Gastroesophageal sphincter (tissue), 4 donors: ENCODE data around the gene PSAPL1. TPM values are rescaled to one million over a fixed set of nuclear protein-coding genes. Genes with fewer than 3 reads are reported as not detected.

Experiments used
- ATAC-seq: fragments of 150-250 bp; one replicate; pipeline ENCODE4 v1.9.1; 2016; ENCODE audit warnings: mild to moderate bottlenecking, moderate library complexity
- H3K27ac ChIP-seq, 4 donors: fragments of 200-600 bp; sonication (generic) in 3 of 4; 1 replicate in 3 of 4; 2 replicates in 1 of 4; pipeline ENCODE4 v1.5.1; 2016 to 2019
- H3K27me3 ChIP-seq: fragments of 200-600 bp; sonication (generic); one replicate; pipeline ENCODE4 v1.5.1; 2019
- H3K36me3 ChIP-seq, 2 donors: fragments of 200-600 bp; sonication (generic); one replicate each; pipeline ENCODE4 v1.5.1; 2019; ENCODE audit warnings: control low read depth in 1 of 2
- H3K4me1 ChIP-seq, 3 donors: fragments of 200-600 bp; sonication (generic); 1 replicate in 2 of 3; 2 replicates in 1 of 3; pipeline ENCODE4 v1.5.1; 2016 to 2019; ENCODE audit warnings: control low read depth in 2 of 3
- H3K4me3 ChIP-seq, 2 donors: fragments of 200-600 bp; sonication (generic); one replicate each; pipeline ENCODE4 v1.5.1; 2019; ENCODE audit warnings: mild to moderate bottlenecking in 1 of 2, moderate library complexity in 1 of 2
- H3K9me3 ChIP-seq, 3 donors: fragments of 200-600 bp; sonication (generic); one replicate each; pipeline ENCODE4 v1.5.1; 2017 to 2019; ENCODE audit warnings: control low read depth in 2 of 3
- CTCF ChIP-seq, 4 experiments: fragments of 200-600 bp in 2 of 4; fragments of 450-650 bp in 2 of 4; sonication (generic) in 1 of 4; IDR thresholded peaks; one replicate each; pipeline ENCODE4 v1.5.1; 2017 to 2019; ENCODE audit warnings: antibody characterized with exemption in 4 of 4, mild to moderate bottlenecking in 2 of 4, moderate library complexity in 2 of 4
- EP300 ChIP-seq: sonication (generic); formaldehyde crosslinking; IDR thresholded peaks from one replicate; pipeline ENCODE4 v1.6.1; 2017; ENCODE audit warnings: antibody characterized with exemption, mild to moderate bottlenecking
- POLR2A ChIP-seq, 2 donors: fragments of 450-650 bp; IDR thresholded peaks; one replicate each; pipeline ENCODE4 v1.6.1; 2017; ENCODE audit warnings: antibody characterized with exemption in 2 of 2, mild to moderate bottlenecking in 2 of 2, moderate library complexity in 1 of 2
- POLR2AphosphoS5 ChIP-seq: sonication (generic); formaldehyde crosslinking; IDR thresholded peaks from one replicate; pipeline ENCODE4 v1.6.1; 2017; ENCODE audit warnings: antibody characterized with exemption
- WGBS, 2 donors: methylation state at CpG; one replicate each; pipeline ENCODE4 v1.1.5; 2018; ENCODE audit warnings: low coverage in 1 of 2; 5-methylcytosine and 5-hydroxymethylcytosine counted together
- total RNA-seq, 4 donors: library from RNA; depleted of rRNA; stranded (reverse); fragments of >200 nt; gene quantifications; one replicate each; pipeline ENCODE4 v1.1.0, GENCODE V29; 2016

Gene PSAPL1
- total RNA-seq, 4 donors from 2014 or later = 0.15 TPM; not detected in 3

- no peaks in the 10 kb centered on the region for H3K36me3 ChIP-seq
- H3K9me3 ChIP-seq = no peaks in the 10 kb centered on the region
- peaks cover 0 to 13% (median 0%) of the 10 kb centered on the region in 3 donors for H3K4me1 ChIP-seq
- no peak overlapping the region for H3K27ac ChIP-seq
- no CpG with 5 or more reads among the region's 14 CpGs for WGBS, 2 donors
- H3K4me3 ChIP-seq = no peak overlapping the region
- TF ChIP-seq EP300 (no peak), POLR2A (IDR thresholded peaks at IDR 0.05) (no peak), CTCF (IDR thresholded peaks at IDR 0.05) (no peak), POLR2AphosphoS5 (no peak)
- H3K27me3 ChIP-seq = no peaks in the 10 kb centered on the region
- ATAC-seq = no peak
Measured at GRCh38 chr4:7420661-7421040, 14.1 kb downstream of the PSAPL1 start.

- TF ChIP-seq POLR2A (IDR thresholded peaks at IDR 0.05) = no peak
- TF ChIP-seq CTCF (IDR thresholded peaks at IDR 0.05) = no peak
- no peak for TF ChIP-seq POLR2AphosphoS5
- TF ChIP-seq EP300 = no peak
- H3K9me3 ChIP-seq = no peaks in the 10 kb centered on the region
- ATAC-seq = no peak
- H3K4me3 ChIP-seq = no peak overlapping the region
- no peak overlapping the region for H3K27ac ChIP-seq
- no peaks in the 10 kb centered on the region for H3K27me3 ChIP-seq
- peaks cover 0 to 13% (median 0%) of the 10 kb centered on the region in 3 donors for H3K4me1 ChIP-seq
- no peaks in the 10 kb centered on the region for H3K36me3 ChIP-seq
- WGBS, 2 donors = 60% methylated on average over 1 of the region's 4 CpGs; no CpG with 5 or more reads in 1 of the 2 donors
Measured at GRCh38 chr4:7419961-7420660, 14.6 kb downstream of the PSAPL1 start.

GRCh38 chr4:7418131-7418943 lies 16.4 kb downstream of the PSAPL1 start:
- ATAC-seq = no peak
- no peaks in the 10 kb centered on the region for H3K27me3 ChIP-seq
- WGBS, 2 donors = 75 to 100% methylated on average over 2 to 7 of the region's 15 CpGs
- no peaks in the 10 kb centered on the region for H3K36me3 ChIP-seq
- no peak overlapping the region for H3K4me3 ChIP-seq
- no peak overlapping the region for H3K27ac ChIP-seq
- H3K9me3 ChIP-seq = no peaks in the 10 kb centered on the region
- TF ChIP-seq POLR2A (IDR thresholded peaks at IDR 0.05) (no peak), CTCF (IDR thresholded peaks at IDR 0.05) (no peak), EP300 (no peak), POLR2AphosphoS5 (no peak)
- H3K4me1 ChIP-seq = peaks cover 0 to 13% (median 0%) of the 10 kb centered on the region in 3 donors

GRCh38 chr4:7417639-7418038 lies 17.1 kb downstream of the PSAPL1 start:
- H3K9me3 ChIP-seq = no peaks in the 10 kb centered on the region
- H3K27me3 ChIP-seq = no peaks in the 10 kb centered on the region
- H3K27ac ChIP-seq = no peak overlapping the region
- TF ChIP-seq EP300 = no peak
- TF ChIP-seq CTCF (IDR thresholded peaks at IDR 0.05) = no peak
- no peak for TF ChIP-seq POLR2A (IDR thresholded peaks at IDR 0.05)
- TF ChIP-seq POLR2AphosphoS5 = no peak
- 90% methylated on average over 2 of the region's 9 CpGs; no CpG with 5 or more reads in 1 of the 2 donors for WGBS, 2 donors
- H3K36me3 ChIP-seq = no peaks in the 10 kb centered on the region
- no peak for ATAC-seq
- H3K4me3 ChIP-seq = no peak overlapping the region
- peaks cover 0 to 17% (median 0%) of the 10 kb centered on the region in 3 donors for H3K4me1 ChIP-seq
